Colonic mucosa (tissue), 4 donors: ENCODE data around the gene CUL1. TPM values are rescaled to one million over a fixed set of nuclear protein-coding genes. Genes with fewer than 3 reads are reported as not detected.

Experiments used
- DNase-seq: peaks from one replicate; pipeline ENCODE4 v3.0.0-alpha.2; 2020
- H3K27ac ChIP-seq: fragments of 200-600 bp; one replicate; pipeline ENCODE4 v1.8.0; 2021
- H3K27me3 ChIP-seq: fragments of 200-600 bp; one replicate; pipeline ENCODE4 v1.8.0; 2021
- H3K36me3 ChIP-seq: fragments of 200-600 bp; one replicate; pipeline ENCODE4 v1.8.0; 2021
- H3K4me1 ChIP-seq: fragments of 200-600 bp; one replicate; pipeline ENCODE4 v1.8.0; 2021; ENCODE audit warnings: mild to moderate bottlenecking
- H3K4me3 ChIP-seq: fragments of 200-600 bp; one replicate; pipeline ENCODE4 v1.8.0; 2021
- H3K9ac ChIP-seq, 2 donors: one replicate each; pipeline ENCODE4 v1.7.0; 2013; ENCODE audit warnings: control low read depth in 2 of 2, low read depth in 2 of 2, low read length in 2 of 2
- H3K9me3 ChIP-seq: fragments of 200-600 bp; one replicate; pipeline ENCODE4 v1.8.0; 2021
- intact Hi-C: fragments of 100-400 bp; cut with DNase I; formaldehyde crosslinking; loops from one replicate; pipeline ENCODE4 v1.14.1; 2022
- total RNA-seq, 2 donors: library from RNA; stranded (reverse); fragmentation: NEBNext Ultra II Directional in 1 of 2; extraction: Animal tissue kit (Norgen Biotek cat#: 25700) in 1 of 2; gene quantifications; one replicate each; pipeline ENCODE4 v1.2.1, GENCODE V29; 2021
- TF ChIP-seq, protein P1 (sequence below): fragments of 200-600 bp; IDR thresholded peaks from one replicate; pipeline ENCODE4 v1.8.0; 2022; ENCODE audit warnings: antibody characterized with exemption, mild to moderate bottlenecking
- donor health status: healthy.
- donor health status: DM: no; HTN: no; CAD: no.
- donor health status: DM: no; HTN: no; CAD: no.

Gene CUL1
- total RNA-seq, 2 donors from 2014 or later, result 36.2 to 36.9 TPM

DNA sequence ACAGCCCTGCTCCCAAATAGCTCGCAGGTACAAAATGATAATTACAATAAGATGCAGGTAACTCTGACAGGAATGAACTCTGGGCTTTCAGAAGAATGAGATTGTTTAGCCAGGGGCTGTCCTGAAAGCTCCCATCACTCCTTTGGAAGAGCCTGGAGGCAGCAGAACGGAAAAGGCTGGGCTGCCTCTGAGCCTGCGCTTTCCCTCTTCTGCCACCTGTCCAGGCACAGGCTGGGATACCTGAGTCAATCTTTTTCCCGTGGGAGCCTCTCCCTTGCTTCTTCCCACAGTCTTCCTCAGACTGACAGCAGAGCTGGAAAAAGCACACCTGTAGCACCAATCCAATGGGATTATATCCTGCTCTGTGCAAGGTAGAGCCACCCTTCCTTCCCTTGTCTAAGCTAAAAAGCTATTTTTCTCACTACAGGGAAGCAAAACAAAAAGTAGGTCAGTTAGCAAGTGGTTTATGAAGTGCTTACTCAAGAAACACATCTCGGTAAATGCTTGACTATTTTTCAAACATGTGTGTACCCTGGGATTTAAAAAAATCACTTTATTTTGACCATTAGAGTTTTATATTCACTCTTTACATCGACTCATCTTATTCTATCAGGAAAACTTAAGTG, 12.3 kb upstream of the CUL1 start:
- TF ChIP-seq, protein P1, sequence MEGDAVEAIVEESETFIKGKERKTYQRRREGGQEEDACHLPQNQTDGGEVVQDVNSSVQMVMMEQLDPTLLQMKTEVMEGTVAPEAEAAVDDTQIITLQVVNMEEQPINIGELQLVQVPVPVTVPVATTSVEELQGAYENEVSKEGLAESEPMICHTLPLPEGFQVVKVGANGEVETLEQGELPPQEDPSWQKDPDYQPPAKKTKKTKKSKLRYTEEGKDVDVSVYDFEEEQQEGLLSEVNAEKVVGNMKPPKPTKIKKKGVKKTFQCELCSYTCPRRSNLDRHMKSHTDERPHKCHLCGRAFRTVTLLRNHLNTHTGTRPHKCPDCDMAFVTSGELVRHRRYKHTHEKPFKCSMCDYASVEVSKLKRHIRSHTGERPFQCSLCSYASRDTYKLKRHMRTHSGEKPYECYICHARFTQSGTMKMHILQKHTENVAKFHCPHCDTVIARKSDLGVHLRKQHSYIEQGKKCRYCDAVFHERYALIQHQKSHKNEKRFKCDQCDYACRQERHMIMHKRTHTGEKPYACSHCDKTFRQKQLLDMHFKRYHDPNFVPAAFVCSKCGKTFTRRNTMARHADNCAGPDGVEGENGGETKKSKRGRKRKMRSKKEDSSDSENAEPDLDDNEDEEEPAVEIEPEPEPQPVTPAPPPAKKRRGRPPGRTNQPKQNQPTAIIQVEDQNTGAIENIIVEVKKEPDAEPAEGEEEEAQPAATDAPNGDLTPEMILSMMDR, result no peak
- H3K4me1 ChIP-seq, result no peaks in the 10 kb centered on the region

GRCh38 chr7:148687555-148687954, 11.1 kb upstream of the CUL1 start:
- DNase-seq, result no peak
- intact Hi-C loops, result no loop called here
- H3K4me1 ChIP-seq, result no peaks in the 10 kb centered on the region
- no peak overlapping the region for H3K27ac ChIP-seq
- TF ChIP-seq, protein P1, result no peak
- H3K4me3 ChIP-seq, result no peak overlapping the region
- no peak overlapping the region for H3K9ac ChIP-seq
- no peaks in the 10 kb centered on the region for H3K9me3 ChIP-seq
- no peaks in the 10 kb centered on the region for H3K36me3 ChIP-seq
- H3K27me3 ChIP-seq, result no peaks in the 10 kb centered on the region

More for the DNA sequence above, 12.3 kb upstream of the CUL1 start:
- DNase-seq, result no peak
- Histone ChIP-seq H3K9ac (no peak overlapping the region), H3K27me3 (no peaks in the 10 kb centered on the region), H3K27ac (no peak overlapping the region), H3K36me3 (no peaks in the 10 kb centered on the region), H3K4me3 (no peak overlapping the region), H3K9me3 (no peaks in the 10 kb centered on the region)
- intact Hi-C loops, result no loop called here

DNA sequence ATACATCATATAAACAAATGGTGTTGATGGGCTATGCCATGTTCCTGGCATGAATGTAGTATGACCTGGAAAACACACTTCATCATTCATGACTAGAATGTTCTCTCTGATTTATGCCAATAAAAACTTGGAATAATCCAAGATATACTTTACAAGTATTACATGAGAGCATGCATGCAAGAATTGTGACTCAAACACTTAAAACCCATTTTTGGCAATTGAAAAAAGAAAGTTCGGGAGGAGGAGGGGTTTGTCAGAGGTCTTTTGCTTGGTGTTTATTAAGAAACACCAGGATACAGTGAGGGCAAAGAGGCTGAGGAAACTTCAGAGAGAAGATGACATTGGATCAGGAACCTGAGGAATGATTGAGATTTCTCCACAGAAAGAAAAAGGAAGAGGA, 10.2 kb upstream of the CUL1 start:
- TF ChIP-seq, protein P1, result no peak
- Histone ChIP-seq H3K4me3 (no peak overlapping the region), H3K36me3 (no peaks in the 10 kb centered on the region), H3K9me3 (no peaks in the 10 kb centered on the region), H3K27me3 (no peaks in the 10 kb centered on the region), H3K4me1 (no peaks in the 10 kb centered on the region), H3K9ac (no peak overlapping the region), H3K27ac (no peak overlapping the region)
- intact Hi-C loops, result no loop called here
- DNase-seq, result no peak

GRCh38 chr7:148693651-148694050, 5.1 kb upstream of the CUL1 start:
- H3K9me3 ChIP-seq, result no peaks in the 10 kb centered on the region
- TF ChIP-seq, protein P1, result no peak
- H3K27me3 ChIP-seq, result no peaks in the 10 kb centered on the region
- H3K4me3 ChIP-seq, result no peak overlapping the region
- H3K27ac ChIP-seq, result no peak overlapping the region
- intact Hi-C loops, result no loop called here
- H3K36me3 ChIP-seq, result no peaks in the 10 kb centered on the region
- H3K4me1 ChIP-seq, result no peaks in the 10 kb centered on the region
- DNase-seq, result no peak
- H3K9ac ChIP-seq, result no peak overlapping the region

- Histone ChIP-seq H3K4me3 (no peak overlapping the region), H3K9ac (no peak overlapping the region), H3K27me3 (no peaks in the 10 kb centered on the region), H3K9me3 (no peaks in the 10 kb centered on the region), H3K27ac (no peak overlapping the region), H3K36me3 (no peaks in the 10 kb centered on the region), H3K4me1 (no peaks in the 10 kb centered on the region)
- no peak for DNase-seq
- intact Hi-C loops, result no loop called here
- TF ChIP-seq, protein P1, result no peak
Measured at GRCh38 chr7:148694631-148695030, 4.1 kb upstream of the CUL1 start.
